A673 (cell line): ENCODE results near the gene TMEM132C.

Experiments used
- CTCF ChIP-seq: fragments of 300-800, 200-600 bp; sonication (generic); conservative IDR thresholded peaks from 2 replicates; pipeline ENCODE4 v1.5.1; 2017; ENCODE audit warnings: low read depth, mild to moderate bottlenecking, antibody characterized with exemption, low read length, moderate library complexity, mixed read lengths
- EZH2 ChIP-seq: fragments of 200-600 bp; sonication (generic); IDR thresholded peaks from 2 replicates; pipeline ENCODE4 v1.6.1; 2017; ENCODE audit warnings: borderline replicate concordance, low read depth, mild to moderate bottlenecking, mixed read lengths, antibody characterized with exemption, low read length; ENCODE audit not compliant: poor library complexity, severe bottlenecking

- TF ChIP-seq CTCF (no peak), EZH2 (no peak)
These were observed 70.0 kb downstream of the TMEM132C start for GRCh38 chr12:128337071-128337345.
